Activated CD8-positive, alpha-beta memory T cell treated with anti-CD3 and anti-CD28 coated beads for 4 hours (primary cell): ENCODE data around the gene CYGB.

Experiments
- DNase-seq, 2 donors: peaks; one replicate each; pipeline ENCODE4 v3.0.0-alpha.2; 2020; ENCODE audit warnings: low read depth in 2 of 2

CYGB gene

DNA sequence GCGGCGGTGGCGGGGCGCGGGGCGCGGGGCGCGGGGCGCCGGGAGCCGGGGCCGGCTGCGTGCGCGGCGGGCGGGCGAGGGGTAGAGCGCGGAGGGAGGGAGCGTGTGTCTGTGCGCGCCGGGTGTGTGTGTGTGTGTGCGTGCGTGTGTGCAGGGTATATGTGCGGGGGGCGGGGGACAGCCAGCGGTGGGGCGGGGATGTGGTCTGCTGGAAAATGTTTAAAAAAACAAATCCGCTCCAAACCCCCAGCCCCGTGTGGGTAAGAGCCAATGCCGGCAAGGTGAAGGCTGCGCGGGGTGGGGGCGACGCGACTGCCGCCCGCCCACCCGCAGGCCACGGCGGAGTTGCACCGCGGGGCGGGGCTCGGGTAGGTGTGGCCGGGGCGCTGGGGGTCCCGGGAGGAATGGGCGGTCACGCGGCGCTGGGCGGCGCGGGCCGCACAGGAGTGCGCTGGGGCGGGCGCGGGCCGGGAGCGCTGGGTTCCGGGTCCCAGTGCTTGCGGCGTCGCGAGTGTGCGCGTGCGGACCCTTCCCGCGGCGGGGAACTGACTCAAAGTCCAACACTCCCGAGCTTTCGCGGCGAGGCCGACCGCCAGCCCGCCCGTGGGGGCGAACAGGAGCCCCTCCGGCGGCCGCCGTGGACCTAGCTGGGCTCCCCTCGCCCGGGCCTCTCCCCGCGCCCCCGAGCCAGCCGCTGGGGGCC, at the start of gene CYGB:
Gene CYGB, minus strand, starts transcription at position 132 of the 703 bp plus-strand sequence. CDS start 167 bp downstream, outside the sequence.
- no peak for DNase-seq

DNA sequence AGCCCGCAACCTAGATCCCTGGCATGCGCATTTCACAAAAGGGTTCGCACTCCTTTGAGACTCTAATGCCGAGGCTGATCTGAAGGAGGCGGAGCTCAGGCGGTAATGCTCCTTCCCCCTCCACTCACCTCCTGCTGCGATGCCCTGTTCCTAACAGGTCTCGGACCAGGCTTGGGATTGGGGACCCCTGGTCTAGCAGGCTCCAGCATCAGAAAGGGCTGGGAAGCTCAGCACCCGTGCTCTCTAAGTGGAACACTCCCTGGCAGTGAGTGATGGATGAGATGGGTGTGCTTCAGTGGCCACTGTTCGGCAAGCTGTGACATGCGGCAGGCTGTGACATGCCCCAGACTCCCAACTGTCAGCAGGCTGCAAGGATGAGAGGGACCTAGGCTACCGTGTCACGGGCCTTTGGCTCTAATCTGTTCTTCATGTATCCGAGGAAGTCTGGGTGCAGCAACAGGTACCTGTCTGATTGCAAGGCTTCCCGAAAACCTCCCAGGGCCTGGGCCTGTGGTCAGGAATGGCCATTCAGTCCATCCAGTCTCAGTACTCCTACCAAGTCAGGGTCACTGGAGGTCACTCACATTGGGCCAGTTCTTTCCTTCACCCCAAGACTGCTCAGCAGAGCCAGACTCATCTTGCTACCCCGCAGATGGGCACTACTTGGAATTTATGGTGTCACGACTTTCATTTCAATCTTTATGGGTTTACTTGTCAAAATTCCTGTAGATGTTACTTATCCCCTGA, 49.4 kb upstream of the CYGB start:
- DNase-seq, result no peak

DNA sequence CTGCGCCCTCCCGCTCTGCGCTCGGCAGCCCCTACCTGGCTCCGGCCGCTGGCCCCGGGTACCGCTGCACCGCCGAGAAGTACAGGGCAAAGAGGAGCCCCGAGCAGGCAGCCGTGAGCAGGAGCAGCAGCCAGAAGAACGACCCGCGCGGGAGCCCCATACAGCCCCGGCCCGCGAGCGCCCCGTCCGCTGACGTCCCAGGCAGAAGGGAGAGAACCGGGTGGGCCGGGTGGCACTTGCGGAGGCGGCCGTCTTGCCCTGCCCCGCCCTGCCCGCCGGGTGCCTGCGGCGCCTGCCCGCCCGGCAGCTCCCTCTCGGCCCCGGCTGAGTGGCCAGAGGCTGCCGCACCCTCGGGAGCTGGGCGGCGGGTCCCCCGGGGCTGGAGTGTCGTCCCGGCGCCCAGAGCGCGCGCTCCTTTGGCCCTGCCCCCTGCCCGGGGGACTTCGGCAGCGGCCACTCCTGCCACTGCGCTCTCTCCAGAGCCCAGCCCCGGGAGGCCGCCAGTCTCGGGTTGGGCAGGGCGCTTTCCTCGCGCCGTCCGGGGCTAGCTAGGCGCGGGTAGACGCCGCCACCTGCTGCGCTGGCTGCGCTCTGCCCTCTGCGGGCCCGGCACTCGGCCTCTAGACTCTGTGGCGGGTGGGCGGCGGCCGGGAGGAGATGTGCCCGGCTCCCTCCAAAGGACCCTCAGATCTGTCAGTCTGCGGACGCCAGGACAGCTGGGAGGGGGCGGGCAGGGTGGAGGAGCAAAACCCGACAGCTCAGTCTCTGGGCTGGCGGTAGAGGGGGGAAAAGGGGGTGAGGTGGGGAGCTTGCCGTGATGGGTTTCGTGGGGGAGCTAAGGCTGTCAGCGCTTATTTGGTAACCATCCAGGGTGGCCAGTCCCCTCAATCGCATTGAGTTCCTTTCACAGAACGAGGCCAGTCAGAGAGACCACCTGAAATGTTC, 48.4 kb upstream of the CYGB start, which contains the start of gene ST6GALNAC2:
Gene ST6GALNAC2, minus strand, starts transcription at position 212 of the 945 bp plus-strand sequence. Its CDS starts 52 bp downstream, at position 160.
- DNase-seq, result no peak

DNA sequence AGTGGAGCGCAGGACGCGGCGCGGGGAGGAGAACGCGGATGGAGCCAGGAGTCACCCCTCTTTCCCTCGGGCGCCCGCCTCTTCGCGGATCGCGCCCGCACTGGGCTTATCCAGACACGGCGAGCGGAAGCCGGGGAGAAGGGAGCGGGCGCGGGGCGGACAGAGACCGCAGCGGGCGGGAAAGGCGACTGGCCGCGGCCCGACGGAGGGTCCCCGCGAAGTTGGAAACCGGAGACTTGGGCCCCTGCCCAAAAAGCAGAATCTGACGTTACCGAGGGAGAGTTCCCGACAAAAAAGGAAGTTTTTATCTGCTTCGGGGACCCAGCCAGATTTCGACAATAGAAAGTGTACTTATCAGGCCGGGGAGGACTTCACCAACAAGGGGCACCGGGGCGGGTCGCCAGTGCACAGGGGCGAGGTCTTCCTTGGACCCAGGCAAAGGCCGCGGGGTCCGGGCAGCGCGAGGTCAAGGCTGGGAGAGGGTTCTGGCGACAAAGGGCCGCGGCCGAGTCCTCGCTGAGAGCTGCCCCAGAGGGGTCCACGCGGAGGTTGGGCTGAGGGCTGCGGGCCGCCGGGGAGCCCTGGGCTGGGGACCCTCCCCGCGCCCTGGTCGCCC, 47.6 kb upstream of the CYGB start:
- DNase-seq, result no peak

DNA sequence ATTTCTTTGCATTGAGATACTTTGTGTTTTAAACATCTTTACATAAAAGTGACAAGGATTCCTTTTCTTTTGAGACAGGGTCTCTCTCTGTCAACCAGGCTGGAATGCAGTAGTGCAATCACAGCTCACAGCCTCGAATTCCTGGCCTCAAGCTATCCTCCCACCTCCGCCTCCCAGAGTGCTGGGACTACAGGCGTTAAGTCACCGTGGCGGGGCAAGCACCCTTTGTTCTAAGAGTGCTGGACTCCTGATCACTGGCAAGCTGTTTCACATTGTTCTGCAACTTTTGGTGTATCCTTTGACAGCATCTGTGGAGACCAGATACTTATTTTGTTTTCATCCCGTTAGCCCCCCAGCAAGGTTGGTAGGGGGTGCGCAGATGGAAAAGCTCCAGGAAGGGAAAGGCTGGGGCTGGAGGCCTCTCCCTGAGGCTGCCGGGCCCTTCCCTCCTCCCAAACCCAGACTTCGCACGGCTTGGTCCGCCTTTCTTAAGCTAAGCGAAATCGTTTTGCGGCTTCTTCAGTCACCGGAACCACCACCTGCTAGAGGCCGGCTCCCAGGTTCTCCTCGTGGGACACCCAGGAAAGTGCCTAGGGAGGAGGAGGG, 47.0 kb upstream of the CYGB start:
- DNase-seq, result no peak

DNA sequence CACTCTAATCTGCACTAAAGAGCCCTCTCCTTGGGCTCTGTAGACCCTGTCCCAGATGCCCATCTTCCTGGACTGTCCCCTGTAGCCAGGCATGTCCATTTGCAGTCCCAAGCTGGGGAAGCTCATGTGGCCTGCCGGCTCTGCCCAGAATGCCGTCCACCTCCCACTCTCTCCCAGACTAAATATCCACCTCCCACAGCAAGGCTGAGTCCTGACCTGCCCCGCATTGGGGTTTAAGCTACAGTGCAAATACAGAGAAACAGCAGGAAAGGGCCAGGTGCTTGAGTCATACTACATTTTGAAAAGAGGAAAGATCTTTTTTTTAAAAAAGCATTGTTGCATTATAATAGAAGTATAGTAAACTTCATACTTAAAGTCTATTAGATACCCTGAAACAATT, 45.2 kb upstream of the CYGB start:
- DNase-seq, result no peak

DNA sequence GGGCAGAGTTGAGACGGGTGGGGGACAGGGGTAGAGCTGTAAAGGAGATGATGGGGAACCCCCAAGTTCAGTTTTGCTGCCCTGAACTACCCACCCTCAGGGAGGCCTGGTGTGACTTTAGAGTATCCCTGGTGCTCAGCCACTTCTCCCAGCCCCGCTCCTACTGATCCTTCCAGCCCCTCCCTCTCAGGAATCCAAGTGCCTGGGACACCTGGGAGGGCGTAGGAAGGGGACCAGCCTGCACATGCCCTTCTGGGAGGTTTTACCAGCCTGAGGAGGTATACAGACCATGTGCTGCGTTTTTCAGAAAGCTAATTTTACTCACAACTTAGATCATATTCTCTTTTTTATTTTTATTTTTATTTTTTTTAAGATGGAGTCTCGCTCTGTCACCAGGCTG, 44.0 kb upstream of the CYGB start:
- DNase-seq, result no peak

DNA sequence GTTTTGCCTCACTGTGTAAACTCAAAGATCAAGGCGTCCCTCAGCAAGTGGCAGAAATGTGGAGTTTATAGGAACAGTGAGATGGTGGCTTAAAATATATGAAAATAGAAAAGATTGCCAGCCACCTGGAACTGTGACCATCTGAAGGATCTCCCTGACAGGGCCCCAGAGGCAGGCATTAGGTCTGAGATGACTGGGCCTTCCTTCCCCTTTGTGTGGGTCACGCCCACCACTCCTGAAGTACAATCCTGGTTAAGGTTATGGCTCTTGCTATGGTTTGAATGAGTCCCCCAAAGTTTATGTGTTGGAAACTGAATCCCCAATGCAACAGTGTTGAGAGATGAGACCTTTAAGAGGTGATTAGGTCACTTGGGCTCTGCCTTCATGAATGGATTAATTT, 41.8 kb upstream of the CYGB start:
- DNase-seq, result no peak

DNA sequence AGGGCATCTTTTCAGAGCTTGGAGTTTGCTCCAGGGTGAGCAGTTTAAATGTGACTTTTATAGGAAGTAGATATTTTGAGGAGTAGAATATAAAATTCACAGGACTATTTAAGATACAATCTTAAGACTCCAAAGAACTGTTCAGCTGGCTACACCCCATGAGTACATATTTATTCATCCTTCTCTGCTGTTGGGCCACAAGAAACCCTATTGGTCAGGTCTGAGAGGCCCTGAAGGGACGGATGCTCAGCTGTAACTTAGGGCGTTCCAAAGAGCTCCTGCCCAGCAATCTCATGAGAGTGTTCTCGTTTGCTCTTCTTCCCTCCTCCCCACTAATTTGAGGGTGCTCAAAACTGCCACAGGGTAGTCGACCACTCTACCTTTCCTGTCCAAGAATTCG, 40.9 kb upstream of the CYGB start:
- DNase-seq, result no peak

DNA sequence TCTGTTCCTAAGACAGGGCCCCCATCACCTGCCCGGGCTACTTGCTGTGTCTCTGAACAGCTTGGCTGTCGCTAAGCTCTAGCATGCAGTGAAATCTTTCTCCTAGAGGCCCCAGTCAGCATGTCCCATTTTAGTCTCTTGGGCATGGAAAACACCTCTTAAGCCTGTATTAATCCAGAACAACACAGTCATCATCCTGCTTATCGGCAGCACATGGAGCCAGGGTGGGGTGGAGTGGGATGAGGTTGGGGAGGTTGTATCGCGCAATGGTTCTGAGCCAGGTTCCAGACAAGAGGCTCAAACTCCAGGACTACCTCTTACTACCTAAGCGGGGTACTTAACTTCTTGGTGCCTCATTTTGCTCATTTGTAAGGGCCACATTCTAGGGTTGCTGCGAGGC, 40.4 kb upstream of the CYGB start:
- DNase-seq, result no peak

DNA sequence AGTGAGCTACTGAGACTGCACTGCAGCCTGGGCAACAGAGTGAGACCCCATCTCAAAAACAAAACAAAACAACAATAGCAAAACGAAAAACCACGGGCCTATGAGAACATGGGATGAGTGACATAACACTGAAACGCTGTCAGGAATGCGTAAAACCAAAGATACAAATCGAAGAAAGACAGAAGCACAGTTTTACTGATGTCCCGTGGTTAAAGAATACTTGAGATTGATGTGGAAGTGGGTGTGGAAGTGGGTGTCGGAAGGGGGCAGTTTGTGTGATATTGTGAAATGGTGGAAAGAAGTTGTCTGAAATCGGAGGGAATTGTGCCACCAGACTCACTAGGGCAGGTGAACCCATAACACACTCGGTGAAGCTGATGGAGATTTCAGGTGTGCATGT, 38.7 kb upstream of the CYGB start:
- DNase-seq, result no peak

DNA sequence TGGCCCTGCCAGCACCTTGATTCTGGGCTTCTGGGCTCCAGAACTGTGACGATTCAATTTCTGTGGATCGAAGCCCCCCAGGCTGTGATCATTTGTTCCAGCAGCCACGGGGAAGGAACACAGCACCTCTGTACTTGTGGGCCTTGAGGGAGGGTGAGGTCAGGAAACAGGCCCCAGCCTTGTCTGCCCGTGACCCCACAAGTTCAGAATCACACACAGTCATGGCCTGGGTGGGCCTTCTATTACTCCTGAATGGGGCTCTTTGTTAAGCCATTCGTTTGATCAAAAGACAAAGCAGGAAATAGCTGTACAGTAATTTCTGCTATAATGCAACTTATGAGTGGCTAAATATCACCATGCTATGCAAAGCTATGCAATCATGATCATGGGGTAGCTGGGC, 38.1 kb upstream of the CYGB start:
- DNase-seq, result no peak

DNA sequence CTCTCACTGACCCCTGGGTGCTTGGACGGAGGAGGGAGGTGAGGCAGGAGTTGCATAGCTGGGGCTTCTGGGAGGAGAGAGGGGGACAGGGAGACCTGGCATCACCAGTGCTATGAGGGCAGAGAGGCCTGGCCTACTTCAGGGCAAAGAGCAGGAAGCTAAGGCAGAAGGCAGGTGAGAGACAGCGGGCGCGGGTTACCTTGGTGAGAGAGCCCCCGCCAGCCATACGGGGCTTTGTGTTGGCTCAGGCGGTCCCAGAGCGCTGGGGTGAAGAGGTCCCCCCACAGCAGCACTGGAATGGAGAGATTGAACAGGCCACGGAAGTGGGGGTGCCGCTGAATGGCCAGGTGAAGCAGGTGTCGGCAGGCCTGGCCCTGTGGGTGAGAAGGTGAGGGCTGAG, 36.7 kb upstream of the CYGB start:
- no peak for DNase-seq

DNA sequence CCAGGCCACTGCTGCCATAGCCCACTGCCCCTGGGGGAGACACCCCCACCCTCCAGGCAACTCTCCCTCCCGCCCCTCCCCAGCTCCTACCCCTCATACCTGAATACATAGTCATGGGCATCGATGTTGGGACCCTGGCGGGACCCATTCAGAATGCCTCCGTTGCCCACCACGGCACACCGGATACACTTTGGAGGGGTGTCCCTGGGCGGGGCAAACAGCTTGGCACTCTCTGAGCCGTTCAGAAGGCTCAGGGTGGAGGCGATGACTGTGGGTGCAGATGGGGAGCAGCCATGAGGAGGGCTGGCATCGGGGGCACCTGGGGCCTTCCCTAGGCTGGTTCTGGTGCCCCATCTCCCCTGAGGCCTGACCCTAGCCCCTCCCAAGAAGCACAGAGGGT, 35.6 kb upstream of the CYGB start:
- DNase-seq, result no peak

DNA sequence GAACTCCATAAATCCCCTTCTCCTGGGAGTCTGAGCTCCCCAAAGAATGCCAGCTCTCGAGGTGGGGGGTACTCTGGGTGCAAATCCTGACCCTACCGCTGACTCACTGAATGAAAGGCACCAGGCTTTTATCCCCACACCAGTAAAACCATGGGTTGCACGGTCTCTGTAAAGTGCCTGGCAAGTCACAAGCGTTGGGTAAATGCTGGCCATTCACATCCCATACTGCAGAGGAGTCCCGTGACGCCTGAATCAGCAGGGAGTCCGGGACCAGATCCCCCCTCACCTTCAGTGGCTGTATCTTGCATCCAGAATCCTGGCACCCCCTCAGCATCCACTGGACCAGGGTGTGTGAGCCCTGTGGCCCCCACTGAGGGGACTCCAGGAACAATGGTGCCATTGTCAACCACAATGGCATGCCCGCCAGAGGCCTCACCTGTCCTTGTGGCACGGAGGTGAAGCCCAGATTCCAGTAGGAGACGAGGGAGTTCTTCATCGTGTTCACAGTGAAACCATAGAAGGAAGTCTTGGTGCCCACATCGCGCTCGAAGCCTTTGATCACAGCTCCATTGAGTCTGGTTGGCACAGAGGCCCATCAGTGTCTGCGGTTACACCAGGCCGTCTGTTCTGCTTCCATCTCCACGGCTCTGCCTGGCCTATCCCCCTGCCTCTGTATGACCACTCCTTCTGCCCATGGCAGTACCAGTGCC, 34.8 kb upstream of the CYGB start:
- no peak for DNase-seq

DNA sequence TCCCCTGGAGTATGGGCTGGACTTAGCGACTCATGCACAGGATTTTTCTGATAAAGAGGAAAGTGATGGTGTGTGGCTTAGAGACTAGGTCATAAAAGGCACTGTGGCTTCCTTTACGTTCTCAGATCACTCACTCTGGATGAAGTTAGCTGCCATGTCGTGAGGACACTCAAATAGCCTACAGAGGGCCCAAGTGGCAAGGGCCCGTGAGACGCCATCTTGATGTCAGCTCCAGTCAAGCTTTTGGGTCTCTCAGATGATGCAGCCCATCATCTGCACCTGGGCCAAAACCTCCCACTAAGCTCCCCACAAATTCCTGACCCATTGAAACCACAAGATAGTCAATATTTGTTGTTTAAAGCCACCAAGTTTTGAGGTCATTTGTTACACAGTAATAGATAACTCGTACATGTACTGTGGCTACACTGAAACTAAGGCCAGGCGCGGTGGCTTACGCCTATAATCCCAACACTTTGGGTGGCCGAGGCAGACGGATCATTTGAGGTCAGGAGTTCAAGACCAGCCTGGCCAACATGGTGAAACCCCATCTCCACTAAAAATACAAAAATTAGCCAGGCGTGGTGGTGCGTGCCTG, 33.5 kb upstream of the CYGB start:
- no peak for DNase-seq

DNA sequence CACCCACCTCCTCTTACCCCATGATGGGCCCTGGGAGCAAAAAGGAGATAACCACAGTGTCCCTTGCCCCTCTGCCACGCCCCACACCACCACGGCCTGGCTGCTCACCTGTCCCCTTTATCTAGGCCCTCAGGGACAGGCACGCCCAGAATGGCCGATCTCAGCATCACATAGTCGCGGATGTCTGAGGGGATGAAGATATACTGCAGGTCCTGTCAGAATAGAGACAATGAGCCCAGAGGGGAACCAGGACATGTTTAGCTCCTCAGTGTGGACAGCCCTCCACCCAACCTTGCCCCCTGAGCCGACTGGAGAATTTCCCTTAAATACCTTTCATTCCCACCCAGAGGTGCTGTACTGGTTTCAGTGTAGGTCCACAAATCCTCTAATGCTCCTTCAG, 32.9 kb upstream of the CYGB start:
- DNase-seq, result no peak

DNA sequence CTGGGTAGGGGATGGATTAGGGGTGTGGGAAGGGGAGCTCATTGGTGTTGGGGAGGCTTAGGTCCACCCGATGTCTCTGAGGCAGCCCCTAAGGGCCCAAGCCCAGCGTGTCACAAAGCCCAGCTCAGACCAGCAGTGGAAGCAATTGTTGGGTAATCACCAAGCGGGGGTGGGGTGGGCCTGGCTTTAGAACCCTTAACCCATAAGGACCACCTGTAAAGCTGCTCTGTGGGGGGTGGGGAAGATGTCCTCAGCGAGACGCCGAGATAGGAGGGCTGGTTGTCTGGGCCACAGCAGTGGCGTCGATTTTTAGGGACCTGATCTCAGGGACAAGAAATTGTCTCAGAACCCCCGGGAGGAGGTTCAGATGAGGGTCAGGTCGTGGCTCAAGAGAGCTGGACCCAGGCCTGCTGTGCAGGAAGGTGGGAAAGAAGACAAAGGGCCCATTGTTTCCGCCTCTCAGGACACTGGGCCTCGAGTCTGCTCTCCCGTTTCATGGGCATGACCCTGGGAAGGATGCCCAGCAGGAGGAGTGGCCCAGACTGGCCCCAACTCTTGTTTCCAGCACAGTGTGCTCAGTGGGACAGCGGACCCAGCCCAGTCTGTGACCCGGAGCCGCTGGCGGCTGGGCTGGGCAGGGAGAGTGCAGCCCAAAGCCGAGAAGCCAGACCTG, 32.2 kb upstream of the CYGB start:
- no peak for DNase-seq

DNA sequence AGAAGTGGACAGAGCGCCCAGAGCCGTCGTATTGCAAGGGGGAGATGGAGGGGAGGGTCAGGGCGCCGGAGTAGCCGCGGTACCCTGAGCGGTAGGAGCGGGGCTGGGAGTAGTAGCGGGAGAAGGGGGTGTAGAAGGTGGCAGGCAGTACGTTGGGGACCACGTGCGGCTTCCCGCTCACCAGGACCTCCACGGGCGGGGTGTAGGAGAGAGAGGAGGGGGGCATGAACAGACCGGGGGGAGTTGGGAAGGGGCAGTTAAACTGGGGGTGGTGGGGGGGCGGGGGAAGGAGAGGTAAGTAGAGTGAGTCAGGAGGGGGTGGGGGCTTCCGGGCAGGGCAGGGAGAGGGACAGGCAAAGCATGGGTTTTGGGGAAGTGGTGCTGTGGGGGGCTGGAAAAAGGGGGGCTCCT, 31.3 kb upstream of the CYGB start:
- DNase-seq, result no peak
